HG02678 (cell line): ENCODE measurements around the gene ST6GALNAC3.

Source experiments
- ATAC-seq: cut with Tn5 transposase; IDR thresholded peaks from one replicate; pipeline ENCODE4 v1.9.1; 2021; ENCODE audit warnings: mild to moderate bottlenecking, moderate library complexity; ENCODE audit not compliant: unreplicated experiment

Gene ST6GALNAC3

DNA sequence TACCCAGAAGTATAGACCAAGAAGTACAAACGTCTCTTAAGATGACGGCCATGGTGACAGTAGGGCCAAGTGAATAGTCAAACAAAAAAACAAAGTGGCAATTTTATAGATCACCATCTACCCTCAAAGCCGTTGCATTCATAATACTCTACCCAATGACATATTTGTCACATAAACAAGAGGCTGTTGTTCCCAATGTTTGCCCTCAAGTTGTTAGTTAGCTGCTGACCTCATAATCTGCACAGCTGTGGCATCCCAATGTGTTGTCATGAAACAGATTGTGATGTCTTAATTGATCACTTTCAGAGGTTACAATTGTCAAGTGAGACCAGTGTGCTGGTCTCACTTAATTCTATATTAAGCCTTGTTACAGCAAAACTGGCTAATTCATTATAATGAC lies 333.8 kb downstream of the ST6GALNAC3 start:
- ATAC-seq, result no peak

DNA sequence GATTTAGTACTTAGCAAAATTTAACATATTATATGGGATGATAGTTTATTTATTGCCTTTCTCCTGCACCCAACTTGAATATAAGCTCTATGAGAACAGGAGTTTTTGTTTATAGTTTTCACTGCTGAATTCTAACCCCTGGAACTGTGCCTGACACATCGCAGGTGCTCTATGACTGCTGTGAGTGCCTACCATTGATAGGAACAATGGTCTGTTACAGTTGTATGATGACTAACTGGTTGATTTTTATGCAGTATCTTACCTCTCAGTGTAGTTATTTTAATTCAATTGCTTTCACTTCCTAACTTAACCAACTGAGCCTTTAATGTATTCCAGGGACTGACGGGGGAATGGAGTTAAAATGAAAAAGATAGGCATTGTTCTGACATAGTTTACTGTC lies 336.0 kb downstream of the ST6GALNAC3 start:
- no peak for ATAC-seq

- ATAC-seq, result no peak
Observed at GRCh38 chr1:76418531-76418930, 344.0 kb downstream of the ST6GALNAC3 start.

DNA sequence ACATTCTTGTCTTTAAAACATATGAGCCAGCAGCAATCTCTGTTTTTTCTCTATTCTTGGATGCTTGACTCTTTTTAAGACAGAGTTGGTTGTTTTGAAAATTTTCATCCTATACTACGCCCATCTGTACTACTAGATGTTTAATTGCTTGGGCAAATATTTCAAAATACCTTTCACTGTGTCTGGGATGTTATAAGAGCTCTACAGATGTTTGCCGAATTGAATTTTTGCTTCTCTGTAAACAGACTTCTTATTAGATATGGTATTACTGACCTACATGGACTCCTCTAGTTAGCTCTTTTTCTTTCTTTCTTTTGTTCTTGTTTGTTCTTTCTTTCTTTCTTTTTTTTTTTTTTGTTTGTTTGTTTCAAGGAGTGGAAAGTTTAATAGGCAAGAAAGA lies 345.1 kb downstream of the ST6GALNAC3 start:
- ATAC-seq, result no peak

DNA sequence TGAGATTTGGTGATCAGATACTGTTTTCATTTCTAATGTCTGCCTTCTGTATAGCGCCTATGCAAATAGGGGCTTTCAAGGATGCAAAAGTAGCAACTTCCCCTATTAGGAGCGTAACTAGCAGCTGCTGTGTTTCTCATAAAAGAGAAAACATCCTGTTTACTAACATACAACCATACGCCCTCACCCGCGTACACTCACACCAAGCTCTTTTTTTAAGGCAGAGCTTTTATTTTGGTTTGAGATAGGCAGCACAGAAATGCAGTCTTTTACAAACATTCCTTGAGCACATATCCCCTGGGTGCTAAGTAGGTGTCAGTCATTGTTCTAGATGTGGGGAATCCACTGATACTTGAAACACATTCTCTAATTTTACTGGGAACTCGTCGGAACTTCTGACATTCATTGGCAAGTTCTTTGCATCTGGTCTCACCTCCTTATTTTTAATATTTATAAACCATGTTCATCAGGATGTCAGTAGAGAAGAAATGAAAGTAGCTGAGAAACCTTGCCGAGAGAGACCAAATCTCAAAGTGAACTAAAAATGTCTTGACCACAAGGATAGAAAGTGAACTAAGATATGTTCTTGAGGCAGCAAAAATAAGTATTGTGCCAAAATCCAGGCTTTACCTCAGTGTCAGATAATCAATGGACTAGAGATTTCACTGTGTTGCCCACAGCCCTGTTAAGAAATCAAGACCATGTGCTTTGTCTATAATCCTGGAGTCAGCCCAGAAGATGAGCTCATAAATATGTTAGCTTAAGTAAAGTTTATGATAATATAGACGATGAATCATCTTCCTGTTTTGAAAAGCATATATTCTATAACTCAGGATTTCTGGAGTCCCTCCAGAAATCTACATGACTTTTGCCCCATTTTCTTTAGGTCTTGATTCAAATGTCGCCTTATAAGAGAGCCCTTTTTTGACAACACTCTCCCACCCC lies 350.9 kb downstream of the ST6GALNAC3 start:
- ATAC-seq, result peak; percentile 85

DNA sequence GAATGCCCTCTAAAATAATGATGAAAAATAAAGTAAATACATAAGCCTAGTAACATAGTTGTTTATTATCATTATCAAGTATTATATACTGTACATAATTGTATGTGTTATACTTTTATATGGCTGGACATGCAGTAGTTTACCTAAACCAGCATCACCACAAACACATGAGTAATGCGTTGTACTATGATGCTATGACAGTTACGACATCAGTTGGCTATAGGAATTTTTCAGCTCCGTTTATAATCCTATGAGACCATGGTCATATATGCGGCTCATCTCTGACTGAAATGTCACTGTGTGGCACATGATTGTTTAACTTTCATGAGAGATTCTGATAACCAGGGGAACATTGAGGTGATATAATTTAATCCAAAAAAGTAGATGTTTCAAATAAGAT lies 352.1 kb downstream of the ST6GALNAC3 start:
- ATAC-seq, result no peak

GRCh38 chr1:76428028-76428427 lies 353.5 kb downstream of the ST6GALNAC3 start:
- no peak for ATAC-seq

DNA sequence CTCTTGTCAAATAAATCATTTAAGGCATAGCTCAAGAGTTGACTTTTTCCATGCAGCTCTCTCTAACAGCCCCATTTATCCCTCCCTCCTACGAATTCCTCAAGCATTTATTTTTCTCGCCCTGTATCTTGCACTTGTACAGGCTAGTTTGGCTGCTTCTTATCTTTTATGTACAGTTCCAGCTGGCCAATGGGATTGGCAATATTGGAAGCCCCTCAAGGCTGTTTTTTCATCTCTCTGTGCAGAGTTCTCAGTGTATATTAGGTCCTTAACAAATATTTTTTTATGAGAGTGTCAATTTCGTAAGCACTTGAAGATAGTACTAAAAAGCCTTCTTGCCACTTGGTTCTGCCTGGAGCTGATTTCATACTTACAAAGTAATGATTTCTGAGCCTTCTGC lies 356.0 kb downstream of the ST6GALNAC3 start:
- no peak for ATAC-seq

- ATAC-seq, result no peak
Observed at GRCh38 chr1:76433526-76433925, 359.0 kb downstream of the ST6GALNAC3 start.

DNA sequence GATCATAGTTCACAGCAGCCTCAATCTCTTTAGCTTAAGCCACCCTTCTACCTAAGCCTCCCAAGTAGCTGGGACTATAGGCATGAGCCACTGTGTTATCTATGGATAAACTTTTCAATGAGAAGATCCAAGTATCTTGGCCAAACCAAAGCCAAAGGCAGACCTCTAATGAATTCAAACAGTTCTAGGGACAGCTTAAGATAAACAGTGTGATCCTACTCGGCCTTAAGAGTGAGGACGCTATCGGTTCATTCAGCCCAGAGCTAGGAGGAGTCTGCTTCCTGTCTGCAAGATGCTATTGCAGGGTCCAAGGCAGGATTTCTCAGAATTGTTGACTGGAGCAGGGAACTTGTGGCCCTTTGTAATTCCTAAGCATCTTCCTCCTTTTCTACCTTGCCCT lies 368.7 kb downstream of the ST6GALNAC3 start:
- ATAC-seq, result no peak

DNA sequence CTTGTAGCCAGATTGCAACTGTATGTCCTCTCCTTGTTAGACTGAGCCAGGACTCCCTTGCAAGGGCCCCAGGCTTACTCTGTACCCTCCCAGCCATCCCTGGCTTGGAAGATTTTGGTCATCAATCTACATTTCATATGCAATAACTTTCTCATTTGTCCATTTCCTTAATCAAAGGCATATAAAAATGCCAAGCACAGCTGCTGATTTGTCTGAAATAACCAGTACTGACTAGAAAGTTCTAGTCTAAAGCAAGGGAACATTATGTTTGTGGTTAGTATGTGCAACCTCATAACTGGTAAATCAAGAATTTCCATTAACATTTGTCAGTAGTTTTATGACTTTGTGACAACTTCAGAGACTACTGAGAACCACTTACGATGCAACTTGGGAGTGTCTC lies 370.2 kb downstream of the ST6GALNAC3 start:
- no peak for ATAC-seq

DNA sequence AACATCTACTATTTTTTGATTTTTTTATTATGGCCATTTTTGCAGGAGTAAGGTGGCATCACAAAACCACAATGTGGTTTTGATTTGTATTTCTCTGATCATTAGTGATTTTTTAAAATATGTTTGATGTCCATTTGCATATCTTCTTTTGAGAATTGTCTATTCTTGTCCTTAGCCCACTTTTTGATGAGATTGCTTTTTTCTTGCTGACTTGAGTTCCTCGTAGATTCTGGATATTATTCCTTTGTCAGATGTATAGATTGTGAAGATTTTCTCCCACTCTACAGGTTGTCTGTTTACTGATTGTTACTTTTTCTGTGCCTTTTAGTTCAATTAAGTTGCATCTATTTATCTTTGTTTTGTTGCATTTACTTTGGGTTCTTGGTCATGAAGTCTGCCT lies 375.7 kb downstream of the ST6GALNAC3 start:
- ATAC-seq, result no peak

- ATAC-seq, result no peak
Observed at GRCh38 chr1:76463278-76463677, 388.7 kb downstream of the ST6GALNAC3 start.

- ATAC-seq, result no peak
Observed at GRCh38 chr1:76463849-76464248, 389.3 kb downstream of the ST6GALNAC3 start.

DNA sequence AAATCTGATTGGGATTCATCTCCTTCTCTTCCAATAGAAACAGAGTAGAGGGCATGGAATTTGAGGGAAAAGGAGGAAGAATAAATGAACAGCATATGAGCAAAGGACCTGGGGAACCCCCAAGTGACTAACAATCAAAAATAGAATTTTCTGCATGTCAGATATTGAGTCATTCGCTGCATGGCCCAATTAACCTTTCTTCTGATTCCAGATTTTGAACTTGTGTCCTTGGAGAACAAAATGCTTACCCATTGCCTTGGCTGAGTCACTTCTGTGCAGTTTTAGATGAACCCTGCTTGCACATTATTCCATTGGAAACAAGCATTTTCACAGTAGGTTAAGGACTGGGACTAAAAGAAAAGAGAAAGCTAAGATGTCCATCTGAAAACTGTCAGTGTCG lies 390.5 kb downstream of the ST6GALNAC3 start:
- no peak for ATAC-seq

- no peak for ATAC-seq
Observed at GRCh38 chr1:76470166-76470565, 395.6 kb downstream of the ST6GALNAC3 start.

DNA sequence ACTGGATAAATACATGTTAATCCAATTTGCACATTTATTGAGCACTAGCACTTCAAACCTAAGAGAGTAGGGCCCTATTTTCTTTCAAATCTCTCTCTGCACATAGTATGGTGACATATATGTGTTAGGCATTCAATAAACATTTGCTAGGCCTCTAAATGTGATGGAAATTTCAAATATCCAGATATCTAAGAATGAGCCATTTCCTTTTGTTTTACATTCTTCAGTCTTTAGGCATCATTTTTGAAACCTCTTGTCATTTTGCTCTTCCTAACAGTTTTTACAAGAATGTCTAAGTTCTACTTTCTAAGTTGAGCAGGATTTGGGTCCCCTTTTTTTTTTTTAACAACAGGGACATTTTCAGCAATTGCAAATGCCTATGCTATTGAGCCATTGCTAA lies 397.0 kb downstream of the ST6GALNAC3 start:
- no peak for ATAC-seq

DNA sequence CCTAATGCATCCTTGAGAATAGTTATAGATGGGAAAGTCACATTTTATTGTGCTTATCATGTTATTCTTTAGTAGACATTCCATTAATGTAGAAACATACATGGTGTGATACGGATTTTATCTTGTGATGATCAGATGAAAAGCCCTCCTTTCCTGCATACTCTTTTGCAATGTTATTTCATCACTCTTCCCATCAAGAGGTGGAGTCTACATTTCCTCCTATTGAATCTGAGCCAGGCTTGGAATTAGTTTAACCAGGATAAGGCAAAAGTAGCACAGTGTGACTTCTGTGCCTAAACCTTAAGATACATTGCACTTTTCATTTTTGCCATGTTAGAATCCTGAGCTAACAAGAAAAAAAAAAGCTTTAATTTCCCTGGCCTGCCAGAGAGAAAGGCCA lies 399.0 kb downstream of the ST6GALNAC3 start:
- ATAC-seq, result no peak

- ATAC-seq, result no peak
Observed at GRCh38 chr1:76474922-76475321, 400.4 kb downstream of the ST6GALNAC3 start.

DNA sequence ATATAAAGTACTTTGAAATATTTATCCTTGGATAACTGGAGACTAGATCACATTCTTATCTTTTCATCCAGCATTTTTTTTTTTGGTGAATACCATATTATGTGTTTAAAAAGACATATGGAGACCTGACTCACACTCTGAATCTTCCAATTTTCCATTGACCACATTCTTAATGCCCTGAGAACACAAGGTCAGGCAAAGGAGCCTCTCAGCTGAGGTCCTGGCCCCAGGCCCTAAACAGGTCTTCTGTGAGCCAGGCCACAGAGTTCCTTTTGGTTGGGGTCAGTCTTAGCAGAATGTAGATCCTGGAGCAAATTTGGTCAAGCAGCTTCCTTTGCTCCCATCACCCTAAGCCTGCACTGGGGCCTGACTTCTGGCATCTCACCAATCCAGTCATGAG lies 402.6 kb downstream of the ST6GALNAC3 start:
- no peak for ATAC-seq

GRCh38 chr1:76480827-76481226 lies 406.3 kb downstream of the ST6GALNAC3 start:
- no peak for ATAC-seq

GRCh38 chr1:76481672-76482071 lies 407.1 kb downstream of the ST6GALNAC3 start:
- no peak for ATAC-seq

GRCh38 chr1:76482272-76482671 lies 407.7 kb downstream of the ST6GALNAC3 start:
- no peak for ATAC-seq
